ENCODE data around the gene SP140.

GRCh38 chr2:230335864-230336506 is 110.4 kb downstream of the SP140 start:
- TF ChIP-seq CTCF (IDR thresholded peaks at IDR 0.05) (no peak), EP300 (IDR thresholded peaks at IDR 0.05) (no peak)

Data from sigmoid colon (tissue), 4 donors.